Hindlimb muscle (tissue), 1 donor: ENCODE data around the gene TAPBPL. TPM values are rescaled to one million over a fixed set of nuclear protein-coding genes. Genes with fewer than 3 reads are reported as not detected.
A peak's percentile ranks its signal among the peaks of the same experiment; 100 is the strongest.

Source experiments
- DNase-seq: peaks from one replicate; pipeline ENCODE4 v3.0.0-alpha.2; 2013
- polyA plus RNA-seq: library from polyadenylated mRNA; unstranded; fragments of 120-200 nt; gene quantifications from one replicate; pipeline ENCODE4 v1.2.1, GENCODE V29; 2013; ENCODE audit not compliant: insufficient read length

Gene TAPBPL
- polyA plus RNA-seq, 1 donor: 10.3 TPM

GRCh38 chr12:6437586-6437985 lies 14.3 kb upstream of the TAPBPL start:
- no peak for DNase-seq

- no peak for DNase-seq
These were observed 13.5 kb upstream of the TAPBPL start for GRCh38 chr12:6438345-6438744.

- no peak for DNase-seq
These were observed 11.5 kb upstream of the TAPBPL start for GRCh38 chr12:6440391-6440790.

GRCh38 chr12:6442836-6443235 lies 9.0 kb upstream of the TAPBPL start:
- DNase-seq: no peak

GRCh38 chr12:6443361-6443983 lies 8.4 kb upstream of the TAPBPL start:
- no peak for DNase-seq

GRCh38 chr12:6444031-6444430 lies 7.8 kb upstream of the TAPBPL start:
- no peak for DNase-seq

- no peak for DNase-seq
These were observed 6.8 kb upstream of the TAPBPL start, which contains the start of gene CD27 for GRCh38 chr12:6444704-6445688. Gene CD27 (plus strand): TSS chr12:6444955. CDS start chr12:6445096, 141 bp downstream.

- no peak for DNase-seq
These were observed 1.6 kb upstream of the TAPBPL start for GRCh38 chr12:6450091-6450868.

- no peak for DNase-seq
These were observed 934 bp upstream of the TAPBPL start for GRCh38 chr12:6450869-6451347.

GRCh38 chr12:6452245-6452943 lies 552 bp downstream of the TAPBPL start:
- peak; percentile 51 for DNase-seq

- DNase-seq: no peak
These were observed 1.2 kb downstream of the TAPBPL start for GRCh38 chr12:6452944-6453630.

GRCh38 chr12:6457220-6457945 lies 5.5 kb downstream of the TAPBPL start:
- DNase-seq: no peak

- no peak for DNase-seq
These were observed 6.6 kb downstream of the TAPBPL start for GRCh38 chr12:6458281-6459003.

GRCh38 chr12:6459004-6459337 lies 7.1 kb downstream of the TAPBPL start:
- no peak for DNase-seq

- no peak for DNase-seq
These were observed 9.0 kb downstream of the TAPBPL start for GRCh38 chr12:6460751-6461371.

- no peak for DNase-seq
These were observed 9.8 kb downstream of the TAPBPL start for GRCh38 chr12:6461401-6462233.

- DNase-seq: no peak
These were observed 10.6 kb downstream of the TAPBPL start for GRCh38 chr12:6462234-6462995.

GRCh38 chr12:6463216-6463615 lies 11.4 kb downstream of the TAPBPL start:
- DNase-seq: no peak
